NOMO-1 (cell line): Measurements from ENCODE around the gene MAOB.

Experiments
- DNase-seq, 2 experiments: peaks; one replicate each; lab custom pipeline; 2025; ENCODE audit not compliant: unreplicated experiment in 2 of 2; lab: John Stamatoyannopoulos, UW

The MAOB gene

GRCh38 chrX:43861750-43862149 lies 20.5 kb downstream of the MAOB start:
- no peak for DNase-seq

DNA sequence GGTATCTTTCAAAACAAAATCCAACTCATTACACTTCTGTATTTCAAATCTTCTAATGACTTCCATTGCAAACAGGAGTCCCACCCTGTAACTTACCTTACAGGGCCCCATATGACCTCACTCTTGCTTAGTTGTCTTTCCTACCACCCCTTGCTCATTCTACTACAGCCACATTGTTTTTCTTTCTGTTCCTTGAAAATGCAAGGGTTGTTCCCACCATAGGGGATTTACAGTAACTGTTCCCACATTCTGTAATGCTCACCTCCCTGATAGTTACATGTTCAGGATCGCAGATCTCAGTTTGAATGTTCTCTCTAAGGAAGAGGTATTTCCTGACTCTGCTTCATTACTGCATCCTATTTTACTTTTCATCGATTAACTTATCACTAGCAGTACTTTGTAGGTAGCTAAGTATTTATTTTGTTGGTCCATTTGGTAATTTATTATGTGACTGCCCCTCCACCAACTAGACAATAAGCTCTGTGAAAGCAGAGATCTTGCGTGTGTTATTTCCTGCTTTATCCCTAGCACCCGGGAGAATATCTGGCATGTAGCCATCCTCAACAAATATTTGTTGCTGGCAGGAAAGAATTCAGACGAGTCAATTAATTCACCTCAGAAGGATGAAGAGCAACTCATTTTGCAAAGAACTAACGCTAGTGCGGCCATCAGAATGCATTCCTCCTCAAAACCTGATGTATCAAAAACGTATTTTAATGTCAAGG lies 21.4 kb downstream of the MAOB start:
- DNase-seq = no peak

GRCh38 chrX:43853225-43853828 lies 28.9 kb downstream of the MAOB start:
- no peak for DNase-seq

- DNase-seq = no peak
Measured at GRCh38 chrX:43850629-43851028, 31.6 kb downstream of the MAOB start.

DNA sequence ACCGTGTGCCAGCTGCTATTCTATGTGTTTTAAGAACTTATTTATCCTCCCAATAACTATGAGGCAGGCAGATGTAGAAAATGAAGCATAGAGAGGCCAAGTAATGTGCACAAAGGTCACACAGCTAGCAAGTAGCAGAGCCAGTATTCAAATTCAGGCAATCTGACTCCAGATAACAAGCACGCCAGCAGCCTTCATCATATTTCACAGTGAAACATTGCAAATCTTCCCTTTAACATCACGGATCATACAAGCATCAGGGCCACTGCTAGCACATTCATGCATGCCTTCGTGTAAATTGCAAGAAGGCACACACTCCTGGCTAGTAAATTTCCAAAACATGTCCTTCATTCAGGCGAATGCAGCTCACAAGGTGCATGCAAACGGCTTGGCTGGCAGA lies 33.1 kb downstream of the MAOB start:
- DNase-seq = no peak

DNA sequence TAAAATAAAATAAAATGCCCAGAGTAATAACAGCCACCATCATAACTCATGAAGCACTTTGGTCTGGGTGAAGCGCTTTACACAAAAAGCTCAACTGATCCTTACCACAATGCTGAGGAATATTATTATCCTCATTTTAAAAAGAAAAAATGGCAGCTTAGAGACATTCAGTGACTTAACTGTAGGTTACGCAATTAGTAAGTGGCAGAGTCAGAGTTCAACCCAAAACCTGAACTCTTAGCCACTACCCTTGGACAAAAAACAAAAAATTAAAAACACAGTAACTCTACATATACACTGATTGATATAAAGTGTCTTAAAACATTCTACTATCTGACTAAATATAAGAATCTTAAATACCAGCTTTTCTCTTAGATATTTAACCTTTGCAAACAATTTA lies 34.9 kb downstream of the MAOB start:
- no peak for DNase-seq

- DNase-seq = no peak
Measured at GRCh38 chrX:43846558-43846957, 35.7 kb downstream of the MAOB start.

- no peak for DNase-seq
Measured at GRCh38 chrX:43845776-43846175, 36.5 kb downstream of the MAOB start.

DNA sequence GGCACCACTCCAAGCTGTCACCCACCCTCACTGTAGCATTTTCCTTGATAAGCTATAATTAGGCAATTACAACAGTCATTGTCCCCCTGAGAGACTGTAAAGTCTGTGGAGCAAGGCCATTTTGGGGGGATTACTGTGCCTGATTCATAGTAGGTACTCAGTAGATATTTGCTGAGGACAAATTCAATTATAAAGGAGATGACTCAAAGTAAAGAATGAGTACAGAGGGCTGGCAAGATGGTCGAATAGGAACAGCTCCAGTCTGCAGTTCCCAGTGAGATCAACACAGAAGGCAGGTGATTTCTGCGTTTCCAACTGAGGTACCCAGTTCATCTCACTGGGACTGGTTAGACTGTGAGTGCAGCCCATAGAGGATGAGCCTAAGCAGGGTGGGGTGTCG lies 42.0 kb downstream of the MAOB start:
- DNase-seq = no peak

- peak in 1 of 2 experiments; percentile 37 for DNase-seq
Measured at GRCh38 chrX:43836435-43837184, 45.6 kb downstream of the MAOB start.

DNA sequence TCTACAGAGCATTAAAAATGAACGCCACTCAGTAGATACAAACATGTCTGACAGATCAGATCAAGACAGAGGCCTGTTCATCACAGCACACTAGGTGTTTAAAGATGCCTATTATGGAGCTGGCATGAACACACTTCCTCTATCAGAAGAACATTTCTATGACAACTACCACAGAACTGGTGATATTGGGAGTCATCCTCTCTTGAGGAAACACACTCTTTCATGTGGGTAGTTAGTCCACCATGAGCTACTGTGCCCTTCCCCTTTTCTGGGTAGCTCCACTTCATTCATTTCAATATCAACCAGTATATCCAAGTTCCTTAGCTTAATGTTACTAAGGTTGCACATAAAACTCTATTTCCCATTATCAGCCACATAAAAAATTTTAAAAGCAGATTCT lies 46.7 kb downstream of the MAOB start:
- DNase-seq = peak in 1 of 2 experiments; percentile 14

DNA sequence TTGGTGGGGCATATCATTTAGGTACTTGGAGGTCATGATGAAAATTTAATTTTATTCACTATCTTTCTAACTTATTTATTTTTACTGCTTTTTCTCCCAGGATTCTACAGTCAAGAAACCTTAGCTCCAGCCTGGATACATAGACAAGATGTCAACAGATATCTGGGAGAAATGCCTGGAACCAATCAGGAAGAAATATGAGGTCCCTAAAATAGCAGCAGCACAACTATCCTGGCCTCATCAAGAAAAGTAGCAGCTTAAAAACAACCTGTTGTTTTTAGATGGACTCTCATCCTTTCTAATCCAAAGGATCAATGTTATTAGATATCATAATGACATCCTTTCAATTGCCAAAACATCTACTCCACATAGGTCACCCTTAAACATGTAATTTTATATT lies 54.5 kb downstream of the MAOB start:
- DNase-seq = no peak

GRCh38 chrX:43822014-43822413 lies 60.2 kb downstream of the MAOB start:
- no peak for DNase-seq

GRCh38 chrX:43817444-43817843 lies 64.8 kb downstream of the MAOB start:
- no peak for DNase-seq

DNA sequence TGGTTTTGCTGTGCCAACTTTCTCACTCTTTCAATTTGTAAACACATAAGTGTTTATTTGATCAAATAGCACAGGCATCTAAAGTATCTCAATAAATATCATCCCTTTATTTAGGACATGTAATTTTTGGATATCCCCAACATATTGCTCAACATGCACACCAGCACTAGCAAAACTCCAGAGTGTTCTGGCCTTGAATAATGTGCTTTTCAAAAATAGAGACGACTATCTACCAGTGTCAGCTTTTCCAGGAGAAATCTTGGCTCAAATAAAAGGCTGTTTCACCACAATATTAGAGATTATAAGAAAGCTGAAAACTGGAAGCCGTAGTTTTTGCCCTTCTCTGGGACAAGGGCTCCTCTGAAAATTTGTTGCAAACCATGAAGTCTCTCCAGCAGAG lies 67.0 kb downstream of the MAOB start:
- DNase-seq = no peak

DNA sequence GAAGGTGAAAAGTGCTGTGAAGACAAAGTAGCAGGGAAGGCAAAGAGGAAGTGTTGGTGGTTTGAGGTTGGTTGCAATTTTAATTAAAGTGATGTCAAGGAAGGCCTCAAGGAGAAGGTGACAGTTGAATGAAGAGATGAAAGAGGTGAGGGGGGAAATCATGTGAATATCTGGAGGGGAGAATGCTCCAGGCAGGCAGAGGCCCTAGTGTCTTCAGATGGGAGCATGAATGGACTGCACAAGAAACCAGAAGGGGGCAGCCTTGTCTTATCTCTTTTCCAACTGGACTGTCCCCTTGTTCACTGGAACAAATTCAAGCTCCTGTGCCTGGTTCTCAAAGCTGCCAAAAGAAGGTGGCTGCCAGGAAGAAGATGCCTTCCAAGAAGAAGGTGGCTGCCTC lies 68.4 kb downstream of the MAOB start:
- DNase-seq = peak; percentile 4 to 26

DNA sequence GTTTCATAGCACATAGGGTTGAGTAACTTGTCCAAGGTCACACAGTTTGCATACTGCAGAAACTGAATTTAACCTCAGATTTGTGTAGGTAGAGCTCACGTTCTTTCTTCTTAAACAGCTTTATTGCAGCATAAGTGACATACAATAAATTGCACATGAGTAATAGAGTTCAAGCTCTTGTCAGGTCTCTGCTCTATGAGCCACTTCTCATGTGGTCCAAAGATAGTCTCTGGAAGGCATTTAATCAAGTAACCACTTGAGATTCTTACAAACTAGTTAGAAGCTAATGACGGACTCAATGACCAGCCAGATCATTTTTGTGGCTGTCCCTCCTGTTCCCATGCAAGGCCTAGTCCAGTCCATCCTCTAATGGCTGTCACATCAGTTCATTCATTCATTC lies 68.9 kb downstream of the MAOB start:
- no peak for DNase-seq

DNA sequence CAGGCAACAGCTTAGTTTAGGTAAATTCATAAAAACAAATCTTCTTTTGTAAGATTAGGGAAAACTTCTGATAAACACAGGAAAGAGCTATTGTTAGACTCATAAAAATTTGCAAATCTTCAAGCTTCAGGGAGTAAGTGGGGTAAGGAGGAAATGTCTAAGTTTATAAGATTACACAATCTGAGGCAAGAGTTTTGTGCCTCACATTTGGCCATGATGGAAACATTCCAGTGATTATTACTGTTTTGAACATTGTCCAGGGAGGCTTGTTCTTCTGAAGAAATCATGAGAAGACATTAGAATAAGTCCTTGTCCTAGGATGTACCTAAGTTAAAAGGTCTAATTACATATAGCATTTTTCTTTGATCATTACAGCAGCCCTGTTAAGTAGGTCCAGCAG lies 72.8 kb downstream of the MAOB start:
- no peak for DNase-seq

DNA sequence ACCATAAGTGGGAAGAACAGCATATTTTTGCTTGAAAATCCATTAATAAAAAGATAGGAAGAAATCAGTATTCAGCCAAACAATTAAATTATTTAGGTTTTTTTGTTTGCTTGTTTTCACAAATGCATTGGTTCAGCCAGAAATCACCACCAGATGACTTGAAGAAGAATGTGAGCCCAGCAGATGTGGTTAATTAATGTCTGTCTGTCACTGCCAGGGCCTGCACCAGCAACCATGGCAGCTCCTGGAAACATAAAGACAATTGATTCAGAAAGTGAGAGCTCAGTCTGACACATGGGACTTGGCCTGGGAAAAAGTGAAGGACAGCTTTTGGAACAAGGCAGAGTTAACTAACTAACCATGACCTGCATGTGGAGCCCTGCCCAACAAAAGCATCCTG lies 74.0 kb downstream of the MAOB start:
- DNase-seq = no peak

GRCh38 chrX:43805579-43805978 lies 76.7 kb downstream of the MAOB start:
- no peak for DNase-seq

GRCh38 chrX:43804021-43804420 lies 78.2 kb downstream of the MAOB start:
- no peak for DNase-seq
